Measurements from ENCODE around the gene ABCA12. TPM values are rescaled to one million over a fixed set of nuclear protein-coding genes. Genes with fewer than 3 reads are reported as not detected.

The ABCA12 gene
- total and polyA plus RNA-seq, 2 of the 13 experiments (the other 11 are each of a cell fraction or from before 2014, with no cell fraction given), result 0.02 to 0.07 TPM

DNA sequence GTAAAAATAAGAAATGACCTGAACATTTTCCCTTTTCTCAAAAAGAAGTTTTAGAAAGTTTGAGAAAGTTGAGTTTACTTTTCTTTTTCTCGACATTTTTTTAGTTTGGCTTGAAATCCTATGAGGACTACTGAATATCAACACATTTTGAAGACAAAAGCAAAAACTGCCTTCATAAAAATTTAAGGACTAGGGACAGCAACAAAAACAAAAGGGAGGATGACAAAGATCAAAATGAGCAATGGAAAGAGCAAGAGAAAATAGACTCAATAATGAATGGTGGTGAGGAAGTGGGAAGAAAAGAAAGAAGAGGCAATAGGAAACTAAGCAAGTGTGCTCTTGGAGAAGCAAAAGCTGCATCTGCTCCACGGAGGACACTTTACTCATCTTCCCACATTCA is 82.5 kb downstream of the ABCA12 start:
- Histone ChIP-seq H3K27me3 (ENCODE audit: control insufficient read depth in 1 of 2, insufficient read depth in 2 of 2, low read length in 2 of 2) (no peaks in the 10 kb centered on the region), H3K79me2 (ENCODE audit: insufficient read depth, low read length) (no peaks in the 10 kb centered on the region), H2AFZ (ENCODE audit: low read length) (no peak overlapping the region), H4K20me1 (ENCODE audit: insufficient read depth, low read length) (no peaks in the 10 kb centered on the region), H3K9ac (ENCODE audit: insufficient read depth, low read depth, low read length) (no peak overlapping the region), H3K9me3 (ENCODE audit: low read length) (no peaks in the 10 kb centered on the region), H3K4me2 (ENCODE audit: low read depth, low read length) (no peak overlapping the region), H3K4me1 (ENCODE audit: insufficient read depth, low read length) (no peaks in the 10 kb centered on the region), H3K4me3 (replicated peaks in 1 of 3; ENCODE audit: insufficient read depth in 1 of 3, low read depth in 2 of 3, low read length in 3 of 3) (no peak overlapping the region), H3K27ac (ENCODE audit: extremely low read length, insufficient read depth, low read length) (no peak overlapping the region), H3K36me3 (replicated peaks in 1 of 2; ENCODE audit: control insufficient read depth in 1 of 2, insufficient read depth in 2 of 2, low read length in 2 of 2) (no peaks in the 10 kb centered on the region)
- BruUV-seq (replicated peaks), result no TSS peak
- POLR2A ChIA-PET, result no interaction called here
- CTCF ChIA-PET (ENCODE audit: low intra/inter-chr PET ratio, low total read pairs), result no interaction called here
- FAIRE-seq (no peak), DNase-seq (ENCODE audit: low spot score) (no peak), ATAC-seq (no peak)
- WGBS (ENCODE audit: low lambda C conversion rate), result under 1% methylated on average over 2 of the region's 2 CpGs
- TF ChIP-seq ELF1 (CRISPR knock-in tag; IDR thresholded peaks at IDR 0.05) (no peak), ZNF333 (CRISPR knock-in tag; IDR thresholded peaks at IDR 0.05; ENCODE audit: borderline replicate concordance) (no peak), MLLT10 (CRISPR knock-in tag; IDR thresholded peaks at IDR 0.05) (no peak), ZNF660 (CRISPR knock-in tag; IDR thresholded peaks at IDR 0.05; ENCODE audit: borderline replicate concordance, low read depth) (no peak), ZNF768 (CRISPR knock-in tag; IDR thresholded peaks at IDR 0.05) (no peak), SP5 (CRISPR knock-in tag; IDR thresholded peaks at IDR 0.05; ENCODE audit: borderline replicate concordance, low read depth) (no peak), TMF1 (CRISPR knock-in tag; IDR thresholded peaks at IDR 0.05; ENCODE audit: low read depth) (no peak)
- TF ChIP-seq, protein P1, sequence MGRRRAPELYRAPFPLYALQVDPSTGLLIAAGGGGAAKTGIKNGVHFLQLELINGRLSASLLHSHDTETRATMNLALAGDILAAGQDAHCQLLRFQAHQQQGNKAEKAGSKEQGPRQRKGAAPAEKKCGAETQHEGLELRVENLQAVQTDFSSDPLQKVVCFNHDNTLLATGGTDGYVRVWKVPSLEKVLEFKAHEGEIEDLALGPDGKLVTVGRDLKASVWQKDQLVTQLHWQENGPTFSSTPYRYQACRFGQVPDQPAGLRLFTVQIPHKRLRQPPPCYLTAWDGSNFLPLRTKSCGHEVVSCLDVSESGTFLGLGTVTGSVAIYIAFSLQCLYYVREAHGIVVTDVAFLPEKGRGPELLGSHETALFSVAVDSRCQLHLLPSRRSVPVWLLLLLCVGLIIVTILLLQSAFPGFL (CRISPR knock-in tag; IDR thresholded peaks at IDR 0.05), result no peak
- in situ Hi-C loops (cut with HindIII; ENCODE audit: extremely low pct_ligation_motif_present, low pct_unique_long_range_greater_than_20kb), result no loop called here
- intact Hi-C loops (cut with micrococcal nuclease; ENCODE audit: unreplicated experiment), result no loop called here

DNA sequence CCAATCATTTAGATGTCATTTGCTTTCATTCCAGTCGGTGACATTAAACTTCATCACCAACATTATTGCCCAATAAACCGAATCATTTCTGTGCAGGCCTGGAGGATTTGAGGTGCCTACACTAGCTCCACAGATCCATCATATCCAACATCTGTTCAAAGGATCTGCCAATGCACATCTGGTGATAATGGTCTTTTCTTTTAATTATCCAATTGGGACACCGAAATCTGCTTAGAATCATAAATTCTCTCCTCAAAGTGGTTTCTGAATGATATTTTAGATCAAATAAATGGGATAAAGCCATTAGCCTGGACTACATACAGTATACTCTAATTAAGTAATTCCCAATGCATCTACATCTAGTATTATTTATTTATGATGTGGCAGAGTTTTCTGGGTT is 85.6 kb downstream of the ABCA12 start:
- H2AFZ ChIP-seq (ENCODE audit: low read length), result no peak overlapping the region
- no peaks in the 10 kb centered on the region for H3K36me3 ChIP-seq (replicated peaks in 1 of 2; ENCODE audit: control insufficient read depth in 1 of 2, insufficient read depth in 2 of 2, low read length in 2 of 2)
- in situ Hi-C loops (cut with HindIII; ENCODE audit: extremely low pct_ligation_motif_present, low pct_unique_long_range_greater_than_20kb), result no loop called here
- no peaks in the 10 kb centered on the region for H3K4me1 ChIP-seq (ENCODE audit: insufficient read depth, low read length)
- CTCF ChIA-PET (ENCODE audit: low intra/inter-chr PET ratio, low total read pairs), result no interaction called here
- DNase-seq (ENCODE audit: low spot score) (no peak), FAIRE-seq (no peak), ATAC-seq (no peak)
- intact Hi-C loops (cut with micrococcal nuclease; ENCODE audit: unreplicated experiment), result no loop called here
- no peaks in the 10 kb centered on the region for H3K9me3 ChIP-seq (ENCODE audit: low read length)
- H3K4me2 ChIP-seq (ENCODE audit: low read depth, low read length), result no peak overlapping the region
- BruUV-seq (replicated peaks), result no TSS peak
- TF ChIP-seq U2AF1 (optimal IDR thresholded peaks at IDR 0.05; ENCODE audit: low read depth, low read length) (no peak), RAD51 (IDR thresholded peaks at IDR 0.05; ENCODE audit: borderline replicate concordance) (no peak), KLF11 (CRISPR knock-in tag; IDR thresholded peaks at IDR 0.05) (no peak)
- no peaks in the 10 kb centered on the region for H3K79me2 ChIP-seq (ENCODE audit: insufficient read depth, low read length)
- H3K9ac ChIP-seq (ENCODE audit: insufficient read depth, low read depth, low read length), result no peak overlapping the region
- no peaks in the 10 kb centered on the region for H4K20me1 ChIP-seq (ENCODE audit: insufficient read depth, low read length)
- no peaks in the 10 kb centered on the region for H3K27me3 ChIP-seq (ENCODE audit: control insufficient read depth in 1 of 2, insufficient read depth in 2 of 2, low read length in 2 of 2)
- POLR2A ChIA-PET, result no interaction called here
- WGBS (ENCODE audit: low lambda C conversion rate), result 4% methylated on average over 3 of the region's 3 CpGs
- H3K27ac ChIP-seq (ENCODE audit: extremely low read length, insufficient read depth, low read length), result no peak overlapping the region
- H3K4me3 ChIP-seq (replicated peaks in 1 of 3; ENCODE audit: insufficient read depth in 1 of 3, low read depth in 2 of 3, low read length in 3 of 3), result no peak overlapping the region

All from HepG2 (cell line).